OCI-LY7 (cell line): ENCODE data around the gene PLA2G3.

Experiments
- EZH2phosphoT487 ChIP-seq: fragments of 200-600 bp; sonication (generic); IDR thresholded peaks from 2 replicates; pipeline ENCODE4 v1.6.1; 2018; ENCODE audit warnings: low read depth, borderline replicate concordance, mild to moderate bottlenecking, mixed run types, antibody characterized with exemption, low read length, moderate library complexity, mixed read lengths
- TF ChIP-seq, protein P1 (sequence below): fragments of 200-600 bp; sonication (generic); conservative IDR thresholded peaks from 2 replicates; pipeline ENCODE4 v1.5.1; 2014; ENCODE audit warnings: mild to moderate bottlenecking, antibody characterized with exemption, low read length, moderate library complexity, mixed read lengths

DNA sequence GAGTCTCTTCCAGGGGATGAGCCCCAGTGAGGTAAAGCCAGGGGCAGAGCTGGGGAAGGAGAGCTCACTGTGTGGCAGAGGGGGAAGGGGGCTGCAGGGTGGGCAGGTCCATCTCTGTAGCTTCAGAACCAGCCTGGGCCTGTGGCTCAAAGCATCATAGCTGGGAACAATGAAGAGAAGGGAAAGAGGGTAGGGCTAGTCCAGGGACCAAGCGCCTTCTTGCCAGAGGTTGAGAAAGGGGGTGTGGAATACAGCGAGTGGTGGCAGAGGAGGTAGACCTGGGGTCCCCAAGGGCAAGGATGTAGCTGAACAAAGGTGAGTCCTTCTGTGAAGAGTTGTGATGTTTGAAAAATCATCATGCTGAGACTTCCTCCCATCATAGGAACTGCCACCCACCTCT is 1.2 kb upstream of the PLA2G3 start:
- TF ChIP-seq, protein P1, sequence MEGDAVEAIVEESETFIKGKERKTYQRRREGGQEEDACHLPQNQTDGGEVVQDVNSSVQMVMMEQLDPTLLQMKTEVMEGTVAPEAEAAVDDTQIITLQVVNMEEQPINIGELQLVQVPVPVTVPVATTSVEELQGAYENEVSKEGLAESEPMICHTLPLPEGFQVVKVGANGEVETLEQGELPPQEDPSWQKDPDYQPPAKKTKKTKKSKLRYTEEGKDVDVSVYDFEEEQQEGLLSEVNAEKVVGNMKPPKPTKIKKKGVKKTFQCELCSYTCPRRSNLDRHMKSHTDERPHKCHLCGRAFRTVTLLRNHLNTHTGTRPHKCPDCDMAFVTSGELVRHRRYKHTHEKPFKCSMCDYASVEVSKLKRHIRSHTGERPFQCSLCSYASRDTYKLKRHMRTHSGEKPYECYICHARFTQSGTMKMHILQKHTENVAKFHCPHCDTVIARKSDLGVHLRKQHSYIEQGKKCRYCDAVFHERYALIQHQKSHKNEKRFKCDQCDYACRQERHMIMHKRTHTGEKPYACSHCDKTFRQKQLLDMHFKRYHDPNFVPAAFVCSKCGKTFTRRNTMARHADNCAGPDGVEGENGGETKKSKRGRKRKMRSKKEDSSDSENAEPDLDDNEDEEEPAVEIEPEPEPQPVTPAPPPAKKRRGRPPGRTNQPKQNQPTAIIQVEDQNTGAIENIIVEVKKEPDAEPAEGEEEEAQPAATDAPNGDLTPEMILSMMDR = no peak
- TF ChIP-seq EZH2phosphoT487 = no peak
